H1 (cell line): ENCODE data around the gene GCHFR. TPM values are rescaled to one million over a fixed set of nuclear protein-coding genes. Genes with fewer than 3 reads are reported as not detected.

Experiments
- CTCF ChIA-PET: fragments of 300-600 bp; sonication (Branson Sonifier 250); formaldehyde crosslinking; loops from one replicate; lab custom pipeline; 2021; ENCODE audit not compliant: partially characterized antibody; lab: Charles Lee
- POLR2A ChIA-PET: fragments of 300-600 bp; sonication (Branson Sonifier 250); formaldehyde crosslinking; loops from one replicate; lab custom pipeline; 2021; ENCODE audit warnings: inconsistent platforms; ENCODE audit not compliant: partially characterized antibody; lab: Charles Lee
- DNase-seq, 2 experiments: peaks; one replicate each; pipeline versions ENCODE4 v3.0.0 to v3.0.0-alpha.2; 2010 to 2022; ENCODE audit warnings: low spot score in 2 of 2, low read depth in 1 of 2, mixed read lengths in 1 of 2
- FAIRE-seq: peaks from 2 replicates; lab custom pipeline; 2011; peaks lifted over from hg19 to GRCh38; lab: Jason Lieb, UNC
- H2AFZ ChIP-seq: 2 replicates; pipeline ENCODE4 v1.8.1; 2012; ENCODE audit warnings: low read length, inconsistent platforms
- H2AK5ac ChIP-seq: 2 replicates; pipeline ENCODE4 v1.6.1; 2013; ENCODE audit warnings: low read depth, low read length
- H2BK120ac ChIP-seq: replicated peaks from 2 replicates; pipeline ENCODE3; 2013; ENCODE audit warnings: low read depth, low read length, inconsistent platforms
- H2BK12ac ChIP-seq: 2 replicates; pipeline ENCODE4 v1.6.1; 2013; ENCODE audit warnings: low read depth, low read length
- H2BK15ac ChIP-seq: 2 replicates; pipeline ENCODE4 v1.6.1; 2013; ENCODE audit warnings: low read length
- H2BK20ac ChIP-seq: 2 replicates; pipeline ENCODE4 v1.6.1; 2013; ENCODE audit warnings: low read length
- H2BK5ac ChIP-seq: 2 replicates; pipeline ENCODE4 v1.6.1; 2013; ENCODE audit warnings: low read depth, low read length
- H3K14ac ChIP-seq: 2 replicates; pipeline ENCODE4 v1.6.1; 2013; ENCODE audit warnings: inconsistent platforms; ENCODE audit not compliant: insufficient read length
- H3K18ac ChIP-seq: 2 replicates; pipeline ENCODE4 v1.6.1; 2013; ENCODE audit warnings: low read length; ENCODE audit errors: extremely low read depth
- H3K23ac ChIP-seq: 2 replicates; pipeline ENCODE4 v1.6.1; 2013; ENCODE audit warnings: inconsistent platforms; ENCODE audit not compliant: insufficient read length
- H3K23me2 ChIP-seq: 2 replicates; pipeline ENCODE4 v1.6.1; 2013; ENCODE audit warnings: low read depth, low read length
- H3K27ac ChIP-seq: 2 replicates; pipeline ENCODE4 v1.6.1; 2011; ENCODE audit warnings: low read depth, low read length, inconsistent platforms
- H3K27me3 ChIP-seq, 4 experiments: replicated peaks in 1 of 4; 1 replicate in 1 of 4; 2 replicates in 3 of 4; pipeline versions ENCODE4 v1.6.1 to v1.8.1; 2011 to 2013; ENCODE audit warnings: low read length in 3 of 4, mild to moderate bottlenecking in 3 of 4, inconsistent platforms in 2 of 4, mixed read lengths in 2 of 4, moderate library complexity in 1 of 4; ENCODE audit not compliant: control insufficient read depth in 3 of 4, insufficient read depth in 3 of 4; ENCODE audit errors: extremely low read depth in 1 of 4
- H3K36me3 ChIP-seq, 4 experiments: 2 replicates each; pipeline versions ENCODE4 v1.6.1 to v1.8.1; 2011 to 2013; ENCODE audit warnings: mild to moderate bottlenecking in 4 of 4, low read length in 3 of 4, moderate library complexity in 2 of 4, control low read depth in 1 of 4, inconsistent platforms in 1 of 4; ENCODE audit not compliant: insufficient read depth in 4 of 4, control insufficient read depth in 2 of 4
- H3K4ac ChIP-seq: replicated peaks from 2 replicates; pipeline ENCODE3; 2013; ENCODE audit warnings: low read length, low read depth, mixed read lengths, inconsistent platforms; ENCODE audit not compliant: insufficient read length
- H3K4me1 ChIP-seq, 4 experiments: replicated peaks in 1 of 4; 1 replicate in 1 of 4; 2 replicates in 3 of 4; pipeline versions ENCODE4 v1.6.1 to v1.8.1; 2011 to 2013; ENCODE audit warnings: low read length in 3 of 4, inconsistent platforms in 2 of 4, mixed read lengths in 1 of 4; ENCODE audit not compliant: insufficient read depth in 4 of 4, control insufficient read depth in 3 of 4
- H3K4me2 ChIP-seq, 2 experiments: 2 replicates each; pipeline versions ENCODE4 v1.6.1 to v1.8.1; 2011 to 2013; ENCODE audit warnings: low read depth in 2 of 2, low read length in 2 of 2, control low read depth in 1 of 2, inconsistent platforms in 1 of 2, mild to moderate bottlenecking in 1 of 2; ENCODE audit not compliant: insufficient read depth in 1 of 2
- H3K4me3 ChIP-seq, 4 experiments: fragments of 200-600, 300-600 bp in 1 of 4; sonication (generic), shearing (Covaris generic), sonication (Bioruptor Twin) in 1 of 4; 2 replicates each; pipeline versions ENCODE4 v1.5.1 to v1.8.1; 2011 to 2016; ENCODE audit warnings: low read length in 4 of 4, low read depth in 3 of 4, control low read depth in 2 of 4, inconsistent platforms in 2 of 4, mild to moderate bottlenecking in 2 of 4, mixed read lengths in 1 of 4, moderate library complexity in 1 of 4; ENCODE audit not compliant: insufficient read depth in 2 of 4; ENCODE audit errors: extremely low read depth in 1 of 4
- H3K56ac ChIP-seq: replicated peaks from 2 replicates; pipeline ENCODE3; 2013; ENCODE audit warnings: low read depth, mild to moderate bottlenecking, mixed read lengths, low read length, inconsistent platforms; ENCODE audit not compliant: insufficient read length
- H3K79me1 ChIP-seq: 2 replicates; pipeline ENCODE4 v1.6.1; 2013; ENCODE audit warnings: low read depth, low read length, control low read depth
- H3K79me2 ChIP-seq, 2 experiments: 2 replicates each; pipeline versions ENCODE4 v1.6.1 to v1.8.1; 2012 to 2013; ENCODE audit warnings: low read length in 2 of 2, mild to moderate bottlenecking in 2 of 2, inconsistent platforms in 1 of 2; ENCODE audit not compliant: insufficient read depth in 2 of 2, control insufficient read depth in 1 of 2
- H3K9ac ChIP-seq, 4 experiments: replicated peaks in 1 of 4; 1 replicate in 1 of 4; 2 replicates in 3 of 4; pipeline versions ENCODE4 v1.6.1 to v1.8.1; 2011 to 2013; ENCODE audit warnings: low read depth in 3 of 4, low read length in 3 of 4, control low read depth in 2 of 4, mild to moderate bottlenecking in 2 of 4, moderate library complexity in 2 of 4, inconsistent platforms in 1 of 4; ENCODE audit errors: extremely low read depth in 1 of 4
- H3K9me3 ChIP-seq, 2 experiments: 2 replicates each; pipeline versions ENCODE4 v1.6.1 to v1.8.1; 2012 to 2013; ENCODE audit warnings: mild to moderate bottlenecking in 2 of 2, moderate library complexity in 2 of 2, control low read depth in 1 of 2, inconsistent platforms in 1 of 2, low read depth in 1 of 2, low read length in 1 of 2, mixed read lengths in 1 of 2; ENCODE audit not compliant: insufficient read depth in 2 of 2
- H4K20me1 ChIP-seq, 2 experiments: replicated peaks in 1 of 2; 2 replicates each; pipeline versions ENCODE3 to v1.8.1; 2011 to 2013; ENCODE audit warnings: inconsistent platforms in 2 of 2, low read length in 2 of 2, mild to moderate bottlenecking in 1 of 2; ENCODE audit not compliant: insufficient read depth in 2 of 2, control insufficient read depth in 1 of 2
- H4K5ac ChIP-seq: 2 replicates; pipeline ENCODE4 v1.6.1; 2013; ENCODE audit warnings: low read length, low read depth, mixed read lengths, inconsistent platforms; ENCODE audit not compliant: insufficient read length
- H4K8ac ChIP-seq: 2 replicates; pipeline ENCODE4 v1.8.0; 2013; ENCODE audit warnings: mild to moderate bottlenecking, moderate library complexity, low read length, inconsistent platforms; ENCODE audit not compliant: insufficient read depth; ENCODE audit errors: extremely low read depth
- H4K91ac ChIP-seq: replicated peaks from 2 replicates; pipeline ENCODE3; 2013; ENCODE audit warnings: low read length, mixed read lengths, inconsistent platforms; ENCODE audit not compliant: insufficient read length
- EP300 ChIP-seq, 2 experiments: IDR thresholded peaks; 1 replicate in 1 of 2; 2 replicates in 1 of 2; pipeline ENCODE4 v1.6.1; 2011 to 2012; ENCODE audit warnings: low read depth in 2 of 2, low read length in 2 of 2, mild to moderate bottlenecking in 2 of 2, borderline replicate concordance in 1 of 2, inconsistent platforms in 1 of 2, moderate library complexity in 1 of 2
- GTF2F1 ChIP-seq: IDR thresholded peaks from 2 replicates; pipeline ENCODE4 v1.6.1; 2012; ENCODE audit warnings: low read depth, low read length, improper control_type of control experiment, borderline replicate concordance
- MAX ChIP-seq: IDR thresholded peaks from 2 replicates; pipeline ENCODE4 v1.6.1; 2012; ENCODE audit warnings: inconsistent platforms
- NANOG ChIP-seq: IDR thresholded peaks from 2 replicates; pipeline ENCODE4 v1.6.1; 2011; ENCODE audit warnings: low read length, low read depth, mild to moderate bottlenecking, inconsistent platforms; ENCODE audit not compliant: insufficient read depth, poor library complexity, severe bottlenecking
- RAD21 ChIP-seq, 2 experiments: IDR thresholded peaks in 1 of 2; conservative IDR thresholded peaks in 1 of 2; 2 replicates each; pipeline ENCODE4 v1.6.1; 2011; ENCODE audit warnings: low read depth in 2 of 2, low read length in 2 of 2, improper control_type of control experiment in 1 of 2, inconsistent platforms in 1 of 2, mild to moderate bottlenecking in 1 of 2, moderate library complexity in 1 of 2
- RNF2 ChIP-seq: fragments of 200-900, 300-1000 bp; sonication (generic); IDR thresholded peaks from 2 replicates; pipeline ENCODE4 v1.7.1; 2016; ENCODE audit warnings: borderline replicate concordance, low read depth, mild to moderate bottlenecking, antibody characterized with exemption, low read length; ENCODE audit not compliant: poor library complexity, severe bottlenecking; ENCODE audit errors: missing control alignments
- YY1 ChIP-seq: IDR thresholded peaks from 2 replicates; pipeline ENCODE4 v1.6.1; 2011; ENCODE audit warnings: low read depth, mild to moderate bottlenecking, low read length
- WGBS, 2 experiments: shearing (Covaris generic) in 1 of 2; methylation state at CpG; one replicate each; pipeline versions ENCODE4 v1.1.6 to v1.1.7; 2013 to 2015; ENCODE audit warnings: low lambda C conversion rate in 2 of 2, mixed read lengths in 2 of 2, inconsistent platforms in 1 of 2, low coverage in 1 of 2, missing lambda C conversion rate in 1 of 2; ENCODE audit not compliant: insufficient replicate concordance in 2 of 2, insufficient coverage in 1 of 2, insufficient read length in 1 of 2; ENCODE audit errors: extremely low coverage in 1 of 2, missing lambda C conversion rate in 1 of 2; 5-methylcytosine and 5-hydroxymethylcytosine counted together
- polyA plus RNA-seq, 7 experiments: library from polyadenylated mRNA; depleted of rRNA in 3 of 7; stranded (reverse) in 5 of 7; unstranded in 2 of 7; fragments of >200 nt in 5 of 7; fragments of 200-250 nt in 2 of 7; gene quantifications; 1 replicate in 5 of 7; 2 replicates in 1 of 7; 4 replicates in 1 of 7; pipeline versions ENCODE4 v1.2.1 to v1.2.3, GENCODE V29; 2011 to 2013; ENCODE audit warnings: missing spikeins in 2 of 7, mixed read lengths in 2 of 7
- total RNA-seq: library from RNA; stranded (reverse); fragmentation: NEBNext Ultra II Directional; extraction: Animal tissue kit (Norgen Biotek cat#: 25700); gene quantifications from 2 replicates; pipeline ENCODE4 v1.2.1, GENCODE V29; 2021

Gene GCHFR
- total and polyA plus RNA-seq, 2 of the 8 experiments (the other 6 are each of a cell fraction or from before 2014, with no cell fraction given) = 25.9 to 81.5 TPM

GRCh38 chr15:40789999-40790398 lies 26.1 kb downstream of the GCHFR start:
- H4K20me1 ChIP-seq = peaks cover 2 to 7% of the 10 kb centered on the region in 2 experiments
- TF ChIP-seq MAX (no peak), YY1 (no peak), GTF2F1 (no peak), EP300 (IDR thresholded peaks at IDR 0.05; ENCODE audit: borderline replicate concordance in 1 of 2, low read depth in 2 of 2, low read length in 2 of 2) (no peak), RNF2 (no peak), RAD21 (IDR thresholded peaks at IDR 0.05 in 1 of 2, conservative IDR thresholded peaks at IDR 0.05 in 1 of 2; ENCODE audit: low read depth in 2 of 2, low read length in 2 of 2) (no peak), NANOG (no peak)
- no peak overlapping the region for H2BK12ac ChIP-seq
- FAIRE-seq = no peak
- peaks cover 0 to 19% of the 10 kb centered on the region in 2 experiments; a peak in 3 of 4 replicates for H3K79me2 ChIP-seq
- H2AFZ ChIP-seq = no peak overlapping the region
- H3K4me3 ChIP-seq = no peak overlapping the region
- H3K9me3 ChIP-seq = no peaks in the 10 kb centered on the region
- H3K4me1 ChIP-seq = peaks cover 19 to 35% (median 20%) of the 10 kb centered on the region in 4 experiments
- WGBS, 2 experiments = 88% methylated on average over 8 of the region's 8 CpGs; no CpG with 5 or more reads in 1 of the 2 experiments
- DNase-seq = no peak
- no peak overlapping the region for H2BK15ac ChIP-seq
- no peak overlapping the region for H4K91ac ChIP-seq
- no peak overlapping the region for H3K4ac ChIP-seq
- no peak overlapping the region for H2BK20ac ChIP-seq
- H3K9ac ChIP-seq = no peak overlapping the region
- no peak overlapping the region for H3K18ac ChIP-seq
- no peak overlapping the region for H2AK5ac ChIP-seq
- H3K27me3 ChIP-seq = no peaks in the 10 kb centered on the region
- no peak overlapping the region for H3K4me2 ChIP-seq
- H3K23ac ChIP-seq = no peak overlapping the region
- POLR2A ChIA-PET = interaction anchor here (0.9 to 2.4 kb wide), 4 partner anchors 11 to 54 kb away, joined by 3 to 7 read pairs (median 4); partner anchors contain the start of genes GCHFR and SPINT1
- no peak overlapping the region for H4K5ac ChIP-seq
- H2BK5ac ChIP-seq = no peak overlapping the region
- no peak overlapping the region for H3K14ac ChIP-seq
- no peaks in the 10 kb centered on the region; the same call in 1 of the 2 replicates for H3K23me2 ChIP-seq
- CTCF ChIA-PET = interaction anchor here (0.6 to 12.9 kb wide), 8 partner anchors 17 to 104 kb away, joined by 3 to 184 read pairs (median 6); partner anchors contain the start of genes C15orf62, DNAJC17, GCHFR and VPS18
- no peak overlapping the region for H3K27ac ChIP-seq
- no peak overlapping the region for H3K56ac ChIP-seq
- H4K8ac ChIP-seq = no peak overlapping the region
- no peaks in the 10 kb centered on the region; a peak in 1 of 8 replicates for H3K36me3 ChIP-seq
- no peak overlapping the region for H2BK120ac ChIP-seq
- peaks cover 4% of the 10 kb centered on the region for H3K79me1 ChIP-seq
